Upper lobe of left lung (tissue), 6 donors: Measurements from ENCODE around the gene ACVRL1. TPM values are rescaled to one million over a fixed set of nuclear protein-coding genes. Genes with fewer than 3 reads are reported as not detected.

Experiments used
- ATAC-seq, 2 donors: fragments of 200-7000 bp; cut with Tn5 transposase; one replicate each; pipeline ENCODE4 v1.9.1; 2022; ENCODE audit warnings: mild to moderate bottlenecking in 2 of 2, moderate library complexity in 2 of 2; ENCODE audit not compliant: low FRiP score in 2 of 2
- DNase-seq, 2 donors: peaks; one replicate each; pipeline ENCODE4 v3.0.0-alpha.2; 2019 to 2020
- H3K27ac ChIP-seq, 4 donors: fragments of 200-600 bp; sonication (generic); one replicate each; pipeline ENCODE4 v1.5.1; 2016 to 2019
- H3K27me3 ChIP-seq, 4 donors: fragments of 200-600 bp; sonication (generic); one replicate each; pipeline ENCODE4 v1.5.1; 2017 to 2019
- H3K36me3 ChIP-seq, 4 donors: fragments of 200-600 bp; sonication (generic); one replicate each; pipeline ENCODE4 v1.5.1; 2016 to 2019
- H3K4me1 ChIP-seq, 4 donors: fragments of 200-600 bp; sonication (generic); one replicate each; pipeline ENCODE4 v1.5.1; 2018 to 2019
- H3K4me3 ChIP-seq, 4 donors: fragments of 200-600 bp; sonication (generic); one replicate each; pipeline ENCODE4 v1.5.1; 2017 to 2019; ENCODE audit warnings: mild to moderate bottlenecking in 2 of 4, moderate library complexity in 1 of 4
- H3K9me3 ChIP-seq, 4 donors: fragments of 200-600 bp; sonication (generic); one replicate each; pipeline ENCODE4 v1.5.1; 2018 to 2019
- CTCF ChIP-seq, 6 experiments: fragments of 450-650 bp in 4 of 6; fragments of 200-600 bp in 2 of 6; sonication (generic) in 2 of 6; IDR thresholded peaks; one replicate each; pipeline ENCODE4 v1.5.1; 2016 to 2019; ENCODE audit warnings: antibody characterized with exemption in 6 of 6
- EP300 ChIP-seq, 4 donors: sonication (generic); formaldehyde crosslinking; IDR thresholded peaks; one replicate each; pipeline ENCODE4 v1.5.1; 2017; ENCODE audit warnings: antibody characterized with exemption in 4 of 4, control low read depth in 2 of 4
- POLR2A ChIP-seq, 4 donors: fragments of 450-650 bp; IDR thresholded peaks; one replicate each; pipeline ENCODE4 v1.5.1; 2016 to 2017; ENCODE audit warnings: antibody characterized with exemption in 4 of 4, mild to moderate bottlenecking in 2 of 4
- POLR2AphosphoS5 ChIP-seq, 2 donors: sonication (generic); formaldehyde crosslinking; IDR thresholded peaks; one replicate each; pipeline ENCODE4 v1.5.1; 2017; ENCODE audit warnings: antibody characterized with exemption in 2 of 2
- WGBS, 2 donors: methylation state at CpG; one replicate each; pipeline ENCODE4 v1.1.5; 2017 to 2018; 5-methylcytosine and 5-hydroxymethylcytosine counted together
- total RNA-seq, 6 donors: library from RNA; depleted of rRNA in 4 of 6; stranded (reverse); fragments of >200 nt in 4 of 6; gene quantifications; one replicate each; pipeline versions ENCODE4 v1.1.0 to v1.2.1, GENCODE V29; 2016 to 2021
- donor health status: DM: no; HTN: no; CAD: no; lungs with moderate emphysema.
- donor health status: DM: no; HTN: yes; CAD: no; lungs with severe emphysema.

Gene ACVRL1
- total RNA-seq, 6 donors from 2014 or later, result 62.9 to 265 (median 180) TPM

GRCh38 chr12:51863933-51864832 lies 43.1 kb upstream of the ACVRL1 start:
- Histone ChIP-seq H3K27me3 (peaks cover 0 to 24% (median 11%) of the 10 kb centered on the region in 4 donors), H3K4me1 (peaks cover 20 to 34% (median 22%) of the 10 kb centered on the region in 4 donors), H3K9me3 (no peaks in the 10 kb centered on the region), H3K36me3 (no peaks in the 10 kb centered on the region), H3K27ac (no peak overlapping the region), H3K4me3 (peak overlapping the region in 3 of 4 donors; percentile 16 to 29 (median 27))
- no peak for TF ChIP-seq EP300 (IDR thresholded peaks at IDR 0.05)
- no peak for TF ChIP-seq POLR2AphosphoS5 (IDR thresholded peaks at IDR 0.05)
- 20% methylated on average over 42 of the region's 53 CpGs; no CpG with 5 or more reads in 1 of the 2 donors for WGBS, 2 donors
- ATAC-seq (peak; percentile 19 to 46), DNase-seq (peak in 1 of 2 donors; percentile 82)

GRCh38 chr12:51864833-51865670 lies 42.3 kb upstream of the ACVRL1 start:
- peaks cover 26 to 43% (median 31%) of the 10 kb centered on the region in 4 donors for H3K4me1 ChIP-seq
- peaks cover 0 to 29% (median 13%) of the 10 kb centered on the region in 4 donors for H3K27me3 ChIP-seq
- ATAC-seq (peak in 1 of 2 donors; percentile 6), DNase-seq (no peak)
- no peaks in the 10 kb centered on the region for H3K9me3 ChIP-seq
- WGBS, 2 donors, result 54 to 55% methylated on average over 7 to 11 of the region's 12 CpGs
- TF ChIP-seq POLR2A (IDR thresholded peaks at IDR 0.05) (no peak), EP300 (IDR thresholded peaks at IDR 0.05) (no peak), POLR2AphosphoS5 (IDR thresholded peaks at IDR 0.05) (no peak), CTCF (IDR thresholded peaks at IDR 0.05) (no peak)
- H3K4me3 ChIP-seq, result no peak overlapping the region
- no peaks in the 10 kb centered on the region for H3K36me3 ChIP-seq
- H3K27ac ChIP-seq, result no peak overlapping the region

- Histone ChIP-seq H3K27me3 (peaks cover 0 to 29% (median 13%) of the 10 kb centered on the region in 4 donors), H3K9me3 (no peaks in the 10 kb centered on the region), H3K36me3 (no peaks in the 10 kb centered on the region), H3K27ac (no peak overlapping the region), H3K4me3 (no peak overlapping the region), H3K4me1 (peaks cover 26 to 45% (median 32%) of the 10 kb centered on the region in 4 donors)
- 75 to 91% methylated on average over 4 to 7 of the region's 7 CpGs for WGBS, 2 donors
- no peak for TF ChIP-seq CTCF (IDR thresholded peaks at IDR 0.05)
- TF ChIP-seq EP300 (IDR thresholded peaks at IDR 0.05), result no peak
- no peak for TF ChIP-seq POLR2AphosphoS5 (IDR thresholded peaks at IDR 0.05)
- peak in 1 of 2 donors; percentile 22 for DNase-seq
- ATAC-seq, result no peak
Observed at GRCh38 chr12:51865757-51866270, 41.5 kb upstream of the ACVRL1 start.

DNA sequence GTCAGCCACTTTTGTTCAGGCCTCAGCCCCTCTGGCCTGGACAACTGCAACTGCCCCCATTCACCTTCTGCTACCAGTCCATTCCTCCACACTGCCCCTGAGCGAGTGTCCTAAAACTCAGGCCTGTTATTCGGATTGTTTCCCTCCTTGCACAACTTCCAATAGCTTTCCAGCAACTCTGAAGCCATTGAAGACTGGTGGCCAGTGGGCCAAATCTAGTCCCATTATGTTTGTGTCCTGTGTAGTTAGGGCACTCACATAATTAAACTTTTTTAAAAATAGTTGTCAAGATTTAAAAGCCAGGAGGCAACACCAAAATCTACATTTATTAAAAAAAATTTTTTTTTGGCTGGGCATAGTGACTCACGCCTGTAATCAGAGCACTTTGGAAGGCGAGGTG lies 41.0 kb upstream of the ACVRL1 start:
- Histone ChIP-seq H3K4me3 (no peak overlapping the region), H3K4me1 (peaks cover 26 to 45% (median 35%) of the 10 kb centered on the region in 4 donors), H3K27ac (no peak overlapping the region), H3K27me3 (peaks cover 0 to 29% (median 13%) of the 10 kb centered on the region in 4 donors), H3K9me3 (no peaks in the 10 kb centered on the region), H3K36me3 (no peaks in the 10 kb centered on the region)
- TF ChIP-seq CTCF (IDR thresholded peaks at IDR 0.05) (no peak), EP300 (IDR thresholded peaks at IDR 0.05) (no peak), POLR2AphosphoS5 (IDR thresholded peaks at IDR 0.05) (no peak), POLR2A (IDR thresholded peaks at IDR 0.05) (no peak)
- DNase-seq (no peak), ATAC-seq (no peak)
- 93 to 95% methylated on average over 4 of the region's 4 CpGs for WGBS, 2 donors

DNA sequence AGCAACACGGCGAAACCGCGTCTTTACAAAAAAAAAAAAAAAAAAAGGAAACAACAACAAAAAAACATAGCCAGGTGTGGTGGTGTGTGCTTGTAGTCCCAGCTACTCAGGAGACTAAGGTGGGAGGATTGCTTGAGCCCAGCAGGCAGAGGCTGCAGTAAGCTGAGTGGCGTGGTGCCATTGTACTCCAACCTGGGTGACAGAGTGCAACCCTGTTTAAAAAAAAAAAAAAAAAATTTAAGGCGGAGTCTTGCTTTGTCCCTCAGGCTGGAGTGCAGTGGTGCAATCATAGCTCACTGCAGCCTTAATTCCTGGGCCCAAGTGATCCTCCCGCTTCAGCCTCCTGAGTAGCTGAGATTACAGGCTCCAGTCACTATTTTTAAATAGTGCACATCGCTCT lies 40.5 kb upstream of the ACVRL1 start:
- peaks cover 0 to 29% (median 13%) of the 10 kb centered on the region in 4 donors for H3K27me3 ChIP-seq
- whole genome bisulfite sequencing, 2 donors, result 90 to 94% methylated on average over 8 of the region's 8 CpGs

More for the DNA sequence above, 40.5 kb upstream of the ACVRL1 start:
- Histone ChIP-seq H3K4me3 (no peak overlapping the region), H3K36me3 (no peaks in the 10 kb centered on the region), H3K27ac (no peak overlapping the region), H3K4me1 (peaks cover 26 to 45% (median 35%) of the 10 kb centered on the region in 4 donors), H3K9me3 (no peaks in the 10 kb centered on the region)
- no peak for TF ChIP-seq POLR2A (IDR thresholded peaks at IDR 0.05)
- TF ChIP-seq POLR2AphosphoS5 (IDR thresholded peaks at IDR 0.05), result no peak
- TF ChIP-seq CTCF (IDR thresholded peaks at IDR 0.05), result no peak
- TF ChIP-seq EP300 (IDR thresholded peaks at IDR 0.05), result no peak
- ATAC-seq (no peak), DNase-seq (no peak)
